Stomach (tissue), 4 donors: ENCODE data around the gene RTN4RL1.
"Not testable (repeated sequence)": the region's sequence is repeated elsewhere in the genome, so short reads cannot be mapped to it uniquely, and the experiment has no call there.

Source experiments
- EP300 ChIP-seq: sonication (generic); formaldehyde crosslinking; IDR thresholded peaks from one replicate; pipeline ENCODE4 v1.6.1; 2017; ENCODE audit warnings: antibody characterized with exemption
- POLR2A ChIP-seq, 4 donors: fragments of 450-650 bp; IDR thresholded peaks; one replicate each; pipeline ENCODE4 v1.6.1; 2016; ENCODE audit warnings: antibody characterized with exemption in 4 of 4, control low read depth in 2 of 4, mild to moderate bottlenecking in 1 of 4, moderate library complexity in 1 of 4
- POLR2AphosphoS5 ChIP-seq, 3 donors: sonication (generic); formaldehyde crosslinking; IDR thresholded peaks; one replicate each; pipeline ENCODE4 v1.6.1; 2016; ENCODE audit warnings: antibody characterized with exemption in 3 of 3
- TF ChIP-seq, protein P1 (sequence below), 7 experiments: fragments of 450-650 bp in 4 of 7; fragments of 200-600 bp in 3 of 7; sonication (generic) in 3 of 7; IDR thresholded peaks; one replicate each; pipeline ENCODE4 v1.5.1; 2016 to 2019; ENCODE audit warnings: antibody characterized with exemption in 7 of 7, control low read depth in 2 of 7, mild to moderate bottlenecking in 1 of 7

DNA sequence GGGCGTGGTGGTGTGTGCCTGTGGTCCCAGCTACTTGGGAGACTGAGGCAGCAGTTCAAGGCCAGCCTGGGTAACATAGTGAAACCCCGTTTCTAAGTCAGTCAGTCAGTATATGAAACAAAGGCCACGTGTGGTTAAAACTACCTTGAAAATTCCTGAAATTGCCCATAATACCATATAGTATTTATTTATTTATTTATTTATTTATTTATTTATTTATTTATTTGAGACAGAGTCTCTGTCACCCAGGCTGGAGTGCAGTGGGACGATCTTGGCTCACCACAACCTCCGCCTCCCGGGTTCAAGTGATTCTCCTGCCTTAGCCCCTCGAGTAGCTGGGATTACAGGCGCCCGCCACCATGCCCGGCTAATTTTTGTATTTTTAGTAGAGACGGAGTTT lies 129.7 kb downstream of the RTN4RL1 start:
- TF ChIP-seq, protein P1, sequence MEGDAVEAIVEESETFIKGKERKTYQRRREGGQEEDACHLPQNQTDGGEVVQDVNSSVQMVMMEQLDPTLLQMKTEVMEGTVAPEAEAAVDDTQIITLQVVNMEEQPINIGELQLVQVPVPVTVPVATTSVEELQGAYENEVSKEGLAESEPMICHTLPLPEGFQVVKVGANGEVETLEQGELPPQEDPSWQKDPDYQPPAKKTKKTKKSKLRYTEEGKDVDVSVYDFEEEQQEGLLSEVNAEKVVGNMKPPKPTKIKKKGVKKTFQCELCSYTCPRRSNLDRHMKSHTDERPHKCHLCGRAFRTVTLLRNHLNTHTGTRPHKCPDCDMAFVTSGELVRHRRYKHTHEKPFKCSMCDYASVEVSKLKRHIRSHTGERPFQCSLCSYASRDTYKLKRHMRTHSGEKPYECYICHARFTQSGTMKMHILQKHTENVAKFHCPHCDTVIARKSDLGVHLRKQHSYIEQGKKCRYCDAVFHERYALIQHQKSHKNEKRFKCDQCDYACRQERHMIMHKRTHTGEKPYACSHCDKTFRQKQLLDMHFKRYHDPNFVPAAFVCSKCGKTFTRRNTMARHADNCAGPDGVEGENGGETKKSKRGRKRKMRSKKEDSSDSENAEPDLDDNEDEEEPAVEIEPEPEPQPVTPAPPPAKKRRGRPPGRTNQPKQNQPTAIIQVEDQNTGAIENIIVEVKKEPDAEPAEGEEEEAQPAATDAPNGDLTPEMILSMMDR (IDR thresholded peaks at IDR 0.05) = not testable (repeated sequence)
- TF ChIP-seq EP300; POLR2AphosphoS5 (IDR thresholded peaks at IDR 0.05); POLR2A (IDR thresholded peaks at IDR 0.05): not testable (repeated sequence)
